Measurements from ENCODE around the gene ALG2.

Gene ALG2

GRCh38 chr9:99172124-99173091, 49.3 kb downstream of the ALG2 start:
- DNase-seq (ENCODE audit: low read depth in 2 of 2), result no peak

GRCh38 chr9:99171225-99172123, 50.3 kb downstream of the ALG2 start:
- no peak for DNase-seq (ENCODE audit: low read depth in 2 of 2)

DNA sequence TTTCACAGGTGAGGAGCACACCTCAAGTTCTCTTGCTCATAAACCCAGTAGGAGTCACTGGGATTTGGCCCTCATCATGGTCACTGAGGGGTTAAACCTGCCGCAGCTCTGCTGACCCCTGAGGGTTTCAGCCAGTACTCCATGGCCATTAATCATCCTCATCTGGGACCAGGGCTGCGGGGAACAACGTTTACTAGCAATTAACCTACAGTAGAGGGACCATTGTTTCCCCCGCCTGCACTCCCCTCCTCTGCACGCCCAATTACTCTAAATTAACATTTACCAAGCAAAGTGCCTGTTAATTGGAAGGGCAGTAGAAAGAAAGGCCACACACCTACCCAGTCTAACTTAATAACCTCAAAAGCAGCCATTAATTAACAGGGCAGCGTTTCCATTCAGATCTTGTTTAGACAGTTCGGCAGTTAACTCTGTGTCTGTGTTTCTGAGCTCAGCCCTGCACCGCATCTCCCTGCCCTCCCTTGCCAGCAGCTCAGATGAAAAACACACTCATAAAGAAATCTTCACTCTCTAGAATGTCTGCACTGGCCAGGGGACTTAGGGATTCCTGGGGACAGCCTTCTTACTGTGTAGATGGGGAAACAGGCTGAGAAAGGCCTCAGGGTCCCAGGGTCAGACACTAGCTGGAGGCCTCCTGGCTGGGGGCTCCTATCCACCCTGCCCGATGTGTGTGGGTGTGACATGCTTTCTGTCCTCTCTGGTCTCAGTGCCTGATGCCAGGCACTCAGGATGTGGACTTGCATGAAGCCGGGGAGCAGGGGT, 51.6 kb downstream of the ALG2 start:
- DNase-seq (ENCODE audit: low read depth in 2 of 2), result no peak

GRCh38 chr9:99169086-99169485, 52.7 kb downstream of the ALG2 start:
- DNase-seq (ENCODE audit: low read depth in 2 of 2), result no peak

DNA sequence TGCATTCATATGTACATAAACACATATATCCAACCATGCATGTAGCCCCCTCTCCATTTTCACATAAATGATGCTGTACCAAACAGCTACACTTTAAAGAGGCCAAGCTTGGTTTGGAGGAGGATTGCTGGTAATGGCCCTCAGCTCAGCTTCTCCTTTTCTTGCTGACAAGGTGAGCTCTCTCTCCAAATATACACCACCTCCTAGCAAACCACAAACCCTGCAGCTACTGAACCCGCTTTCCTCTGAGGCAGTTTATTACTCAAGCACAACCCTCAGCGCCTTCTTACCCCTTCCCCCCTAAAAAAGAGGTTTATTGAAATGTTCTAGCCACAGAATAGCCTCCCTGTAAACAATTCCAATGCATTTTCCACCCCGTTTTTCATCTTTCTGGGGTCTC, 54.0 kb downstream of the ALG2 start:
- DNase-seq (ENCODE audit: low read depth in 2 of 2), result no peak

GRCh38 chr9:99167119-99167518, 54.6 kb downstream of the ALG2 start:
- DNase-seq (ENCODE audit: low read depth in 2 of 2), result no peak
